Raji (cell line): ENCODE results near the gene SPARC.

Source experiments
- POLR2A ChIP-seq: IDR thresholded peaks from 2 replicates; pipeline ENCODE4 v1.6.1; 2011; ENCODE audit warnings: low read depth, low read length, control low read depth; ENCODE audit not compliant: insufficient read depth

Gene SPARC

GRCh38 chr5:151671950-151672349, 14.8 kb downstream of the SPARC start:
- TF ChIP-seq POLR2A = no peak

- TF ChIP-seq POLR2A = no peak
Observed at GRCh38 chr5:151670953-151671636, 15.6 kb downstream of the SPARC start.

GRCh38 chr5:151670083-151670686, 16.5 kb downstream of the SPARC start:
- TF ChIP-seq POLR2A = no peak

GRCh38 chr5:151667083-151667482, 19.6 kb downstream of the SPARC start:
- TF ChIP-seq POLR2A = no peak

- no peak for TF ChIP-seq POLR2A
Observed at GRCh38 chr5:151665613-151666012, 21.1 kb downstream of the SPARC start.

- TF ChIP-seq POLR2A = no peak
Observed at GRCh38 chr5:151664694-151665585, 21.8 kb downstream of the SPARC start.

- no peak for TF ChIP-seq POLR2A
Observed at GRCh38 chr5:151663617-151664293, 23.0 kb downstream of the SPARC start.

GRCh38 chr5:151662805-151663204, 23.9 kb downstream of the SPARC start:
- no peak for TF ChIP-seq POLR2A

GRCh38 chr5:151661968-151662732, 24.6 kb downstream of the SPARC start:
- 0 out of 2 replicates have a peak, but pooled peaks have one; percentile 18 for TF ChIP-seq POLR2A

- no peak for TF ChIP-seq POLR2A
Observed at GRCh38 chr5:151660616-151661495, 25.9 kb downstream of the SPARC start.

- no peak for TF ChIP-seq POLR2A
Observed at GRCh38 chr5:151659001-151659754, 27.5 kb downstream of the SPARC start.

GRCh38 chr5:151657114-151657513, 29.6 kb downstream of the SPARC start:
- TF ChIP-seq POLR2A = no peak

GRCh38 chr5:151656311-151656710, 30.4 kb downstream of the SPARC start:
- no peak for TF ChIP-seq POLR2A
